ENCODE measurements around the gene PANX3.

PANX3 gene

DNA sequence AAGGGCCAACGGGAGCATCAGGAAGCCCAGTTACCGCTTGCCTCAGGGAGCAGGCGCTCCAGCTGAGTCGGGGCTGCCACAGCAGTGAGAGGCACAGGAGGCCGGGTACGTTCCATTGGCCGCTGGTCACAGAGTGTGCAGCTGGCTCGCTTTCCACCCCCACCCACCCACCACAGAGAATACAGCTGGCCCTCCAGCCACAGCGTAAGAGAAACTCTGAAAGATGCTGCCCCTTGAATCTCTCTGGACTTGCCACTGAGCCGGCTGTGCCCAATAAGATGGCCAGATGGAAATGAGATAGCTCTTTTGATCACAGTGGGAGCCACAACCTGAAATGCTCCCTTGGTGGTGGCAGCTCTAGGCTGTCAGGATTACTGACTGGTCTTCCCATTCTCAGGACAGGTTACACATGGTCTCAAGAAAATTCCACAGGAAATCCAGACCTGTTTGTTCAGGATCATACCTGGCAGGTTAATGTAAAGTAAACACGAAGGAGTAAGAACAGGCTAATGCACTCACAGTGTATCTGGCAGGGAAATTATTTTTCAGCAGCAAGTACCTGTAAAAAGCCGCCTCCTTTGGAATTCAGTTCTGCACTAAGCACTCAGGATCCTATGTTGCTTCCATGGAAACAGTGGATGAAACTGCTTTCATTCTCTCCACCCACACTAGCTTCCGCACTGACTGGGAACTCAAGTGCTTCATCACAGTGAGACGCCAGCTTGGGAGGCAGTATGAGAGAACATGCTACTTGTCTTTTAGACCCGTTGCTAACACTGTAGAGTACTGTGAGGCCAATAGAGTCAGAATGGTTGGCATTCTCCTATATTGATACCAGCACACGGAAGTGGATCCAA, 45.8 kb downstream of the PANX3 start:
- DNase-seq (ENCODE audit: low read depth in 3 of 3, low spot score in 1 of 3) = no peak

DNA sequence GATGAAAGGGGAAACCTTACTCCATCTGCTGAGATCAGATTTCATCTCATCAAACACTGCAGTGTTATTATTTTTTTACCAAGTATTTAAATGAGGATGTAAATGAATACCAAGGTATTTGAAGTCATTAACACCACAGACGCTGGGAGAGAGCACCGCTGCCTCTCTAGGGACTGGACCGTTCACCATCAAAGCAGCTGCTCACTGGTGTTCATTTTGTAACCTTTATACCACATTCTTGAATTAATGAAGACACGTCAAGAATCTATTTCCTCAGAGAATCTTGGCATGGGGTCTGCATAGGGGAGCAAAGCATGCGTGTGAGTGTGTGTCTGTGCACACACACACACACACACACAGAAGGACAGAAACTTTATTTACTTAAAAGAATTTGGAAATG, 46.7 kb downstream of the PANX3 start:
- no peak for DNase-seq (ENCODE audit: low read depth in 3 of 3, low spot score in 1 of 3)

GRCh38 chr11:124658501-124658900, 47.3 kb downstream of the PANX3 start:
- DNase-seq (ENCODE audit: low read depth in 3 of 3, low spot score in 1 of 3) = no peak

- DNase-seq (ENCODE audit: low read depth in 3 of 3, low spot score in 1 of 3) = no peak
Observed at GRCh38 chr11:124658986-124659385, 47.8 kb downstream of the PANX3 start.

DNA sequence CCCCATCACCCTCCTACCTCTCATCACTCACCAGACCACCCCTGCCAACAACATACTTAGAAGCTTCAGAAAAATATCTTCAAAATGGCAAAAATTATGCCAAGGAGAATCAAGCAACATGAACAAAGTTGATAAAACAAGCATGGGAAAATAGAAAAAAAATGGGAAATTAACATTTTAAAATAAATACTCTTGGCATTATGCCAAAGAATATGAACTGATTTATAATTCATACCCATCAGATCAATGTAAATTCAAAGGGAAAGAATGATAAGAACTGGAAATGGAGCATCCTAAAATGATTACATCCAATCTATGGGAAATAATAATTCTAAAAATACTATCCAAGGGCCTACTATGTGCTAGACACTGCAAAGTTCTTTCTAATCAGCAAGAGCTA, 50.3 kb downstream of the PANX3 start:
- no peak for DNase-seq (ENCODE audit: low read depth in 3 of 3, low spot score in 1 of 3)

DNA sequence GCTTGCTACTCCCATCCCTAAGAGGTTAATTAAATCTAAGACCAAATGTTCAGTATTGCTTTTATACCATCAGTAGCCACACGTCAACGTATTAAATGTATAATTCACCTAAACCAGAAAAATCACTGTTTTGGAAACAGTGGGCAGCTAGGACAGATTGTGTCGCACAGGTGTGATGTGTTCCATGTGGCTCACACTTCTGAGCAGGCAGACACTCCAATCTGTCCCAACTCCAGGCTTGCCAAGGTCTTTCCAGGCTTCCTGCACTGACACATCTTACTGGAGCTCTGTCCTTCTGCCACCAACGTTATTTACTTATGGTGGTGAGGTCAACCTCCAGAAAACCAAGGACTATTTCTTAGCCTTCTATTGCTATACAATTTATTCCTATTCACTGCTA, 50.9 kb downstream of the PANX3 start:
- no peak for DNase-seq (ENCODE audit: low read depth in 3 of 3, low spot score in 1 of 3)

DNA sequence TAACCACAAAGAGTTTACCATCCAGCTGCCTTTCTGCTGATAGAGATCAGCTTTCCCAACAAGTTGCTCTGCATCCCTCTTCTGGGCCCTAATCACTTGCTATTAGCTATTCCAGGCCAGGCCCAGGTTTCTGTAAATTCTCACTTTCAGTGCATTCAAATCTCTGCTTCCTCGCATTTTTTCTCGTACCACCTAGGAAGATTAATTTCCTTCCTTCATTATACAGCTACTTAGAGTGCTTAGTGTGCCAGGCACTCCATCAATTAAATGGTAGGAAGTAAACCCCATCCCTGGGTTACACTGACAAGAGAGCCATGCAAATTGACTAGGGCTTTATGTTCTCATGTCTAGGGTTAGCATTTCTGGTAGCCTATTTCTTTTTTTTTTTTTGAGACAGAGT, 52.6 kb downstream of the PANX3 start:
- no peak for DNase-seq (ENCODE audit: low read depth in 3 of 3, low spot score in 1 of 3)

- DNase-seq (ENCODE audit: low read depth in 3 of 3, low spot score in 1 of 3) = no peak
Observed at GRCh38 chr11:124667601-124668000, 56.4 kb downstream of the PANX3 start.

DNA sequence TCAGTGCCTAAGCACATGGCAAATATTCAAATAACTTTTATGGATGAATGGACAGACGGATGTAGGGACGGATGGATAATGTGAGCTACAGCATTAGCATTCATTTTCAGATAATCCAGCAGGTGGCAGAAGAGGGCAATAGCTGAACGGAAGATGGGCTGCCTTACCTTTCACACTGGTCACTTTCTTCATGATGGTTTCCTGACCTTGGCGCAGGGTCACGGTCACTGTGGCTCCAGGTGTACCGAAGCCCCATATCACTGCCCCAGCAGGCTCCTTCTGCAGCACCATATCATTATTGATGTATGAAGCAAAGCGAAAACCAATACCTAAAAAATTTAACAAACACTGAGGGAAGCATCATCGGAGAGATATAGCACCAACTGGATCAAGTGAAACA, 58.0 kb downstream of the PANX3 start:
- no peak for DNase-seq (ENCODE audit: low read depth in 3 of 3, low spot score in 1 of 3)
